ENCODE data around the gene RALGAPA1. TPM values are rescaled to one million over a fixed set of nuclear protein-coding genes. Genes with fewer than 3 reads are reported as not detected.

The RALGAPA1 gene
- total and polyA plus RNA-seq, 7 donors, result 10.2 to 89.9 (median 58.6) TPM

DNA sequence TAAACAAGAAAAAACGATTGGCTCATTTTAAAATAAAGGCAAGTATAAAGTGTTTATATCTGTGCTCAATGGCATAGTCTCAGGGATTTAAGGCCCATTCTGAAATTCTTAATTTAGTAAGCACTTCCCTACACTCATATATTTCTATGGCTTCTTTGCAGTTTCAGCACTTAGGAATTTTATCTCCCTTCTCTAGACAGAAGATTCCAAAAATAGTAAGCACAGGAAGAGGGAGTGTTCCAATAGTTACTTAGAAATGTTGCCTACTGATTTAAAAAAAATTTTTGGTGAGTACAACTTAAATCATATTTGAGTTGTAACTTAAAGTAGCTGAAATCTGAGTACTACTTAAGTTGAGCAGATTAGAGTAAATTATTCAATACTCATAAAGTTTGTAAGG lies 255.3 kb downstream of the RALGAPA1 start:
- intact Hi-C loops (cut with DNase I), result no loop called here
- no peak overlapping the region for H3K27ac ChIP-seq
- DNase-seq, result no peak
- H3K4me1 ChIP-seq, result no peaks in the 10 kb centered on the region
- no peaks in the 10 kb centered on the region for H3K9me3 ChIP-seq
- WGBS, 2 donors, result 68 to 72% methylated on average over 1 of the region's 1 CpG
- no peaks in the 10 kb centered on the region for H3K27me3 ChIP-seq
- H3K4me3 ChIP-seq, result no peak overlapping the region
- TF ChIP-seq POLR2A (IDR thresholded peaks at IDR 0.05) (no peak), POLR2AphosphoS5 (IDR thresholded peaks at IDR 0.05) (no peak), EP300 (IDR thresholded peaks at IDR 0.05) (no peak)
- TF ChIP-seq, protein P1, sequence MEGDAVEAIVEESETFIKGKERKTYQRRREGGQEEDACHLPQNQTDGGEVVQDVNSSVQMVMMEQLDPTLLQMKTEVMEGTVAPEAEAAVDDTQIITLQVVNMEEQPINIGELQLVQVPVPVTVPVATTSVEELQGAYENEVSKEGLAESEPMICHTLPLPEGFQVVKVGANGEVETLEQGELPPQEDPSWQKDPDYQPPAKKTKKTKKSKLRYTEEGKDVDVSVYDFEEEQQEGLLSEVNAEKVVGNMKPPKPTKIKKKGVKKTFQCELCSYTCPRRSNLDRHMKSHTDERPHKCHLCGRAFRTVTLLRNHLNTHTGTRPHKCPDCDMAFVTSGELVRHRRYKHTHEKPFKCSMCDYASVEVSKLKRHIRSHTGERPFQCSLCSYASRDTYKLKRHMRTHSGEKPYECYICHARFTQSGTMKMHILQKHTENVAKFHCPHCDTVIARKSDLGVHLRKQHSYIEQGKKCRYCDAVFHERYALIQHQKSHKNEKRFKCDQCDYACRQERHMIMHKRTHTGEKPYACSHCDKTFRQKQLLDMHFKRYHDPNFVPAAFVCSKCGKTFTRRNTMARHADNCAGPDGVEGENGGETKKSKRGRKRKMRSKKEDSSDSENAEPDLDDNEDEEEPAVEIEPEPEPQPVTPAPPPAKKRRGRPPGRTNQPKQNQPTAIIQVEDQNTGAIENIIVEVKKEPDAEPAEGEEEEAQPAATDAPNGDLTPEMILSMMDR (IDR thresholded peaks at IDR 0.05), result no peak
- peaks cover 0 to 4% (median 0%) of the 10 kb centered on the region in 4 donors for H3K36me3 ChIP-seq

DNA sequence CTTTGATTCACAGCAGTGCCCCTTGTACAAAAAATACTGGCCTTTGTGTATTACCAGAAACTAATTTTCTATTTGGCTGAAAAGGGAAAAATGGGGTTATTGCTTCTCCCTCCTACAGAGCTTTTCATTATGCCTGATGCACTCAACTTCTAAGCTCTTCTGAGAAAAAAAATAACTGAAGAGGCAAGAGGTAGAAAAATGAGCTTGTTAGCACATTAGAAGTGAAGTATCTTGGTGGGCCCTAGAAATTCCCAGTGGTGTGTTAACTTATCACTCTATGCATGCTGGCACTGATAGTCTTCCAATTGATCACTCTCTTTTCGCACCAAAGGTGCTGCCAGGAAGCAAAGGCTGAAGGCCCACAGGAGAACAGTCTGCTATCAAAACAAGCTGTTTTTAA lies 258.0 kb downstream of the RALGAPA1 start:
- Histone ChIP-seq H3K4me3 (no peak overlapping the region), H3K36me3 (peaks cover 0 to 12% (median 0%) of the 10 kb centered on the region in 4 donors), H3K4me1 (no peaks in the 10 kb centered on the region), H3K27me3 (no peaks in the 10 kb centered on the region), H3K9me3 (no peaks in the 10 kb centered on the region), H3K27ac (no peak overlapping the region)
- TF ChIP-seq POLR2A (IDR thresholded peaks at IDR 0.05) (no peak), EP300 (IDR thresholded peaks at IDR 0.05) (no peak), POLR2AphosphoS5 (IDR thresholded peaks at IDR 0.05) (no peak)
- TF ChIP-seq, protein P1 (IDR thresholded peaks at IDR 0.05), result no peak
- no peak for DNase-seq
- intact Hi-C loops (cut with DNase I), result no loop called here
- 97 to 100% methylated on average over 1 of the region's 1 CpG for WGBS, 2 donors

DNA sequence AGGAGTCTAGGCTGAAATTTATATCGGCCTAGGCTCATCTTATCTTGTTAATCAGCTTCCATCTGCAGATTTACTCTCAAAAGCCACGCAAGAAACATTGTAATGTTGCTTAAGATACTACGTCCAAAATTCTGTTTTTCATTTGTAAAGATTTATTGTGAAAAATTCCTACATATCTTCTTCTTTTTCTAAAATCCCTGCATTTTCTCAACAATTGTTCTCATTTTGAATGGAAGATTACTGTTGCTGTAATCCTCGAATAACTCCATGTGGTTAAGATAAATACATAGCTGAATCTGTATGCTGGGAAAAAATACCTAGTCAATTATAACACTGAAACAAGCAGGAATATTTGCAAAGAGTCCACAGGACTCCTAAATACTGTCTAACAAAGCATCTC lies 259.5 kb downstream of the RALGAPA1 start:
- H3K4me1 ChIP-seq, result no peaks in the 10 kb centered on the region
- 91 to 93% methylated on average over 4 of the region's 4 CpGs for WGBS, 2 donors
- no peaks in the 10 kb centered on the region for H3K27me3 ChIP-seq
- no peaks in the 10 kb centered on the region for H3K9me3 ChIP-seq
- H3K36me3 ChIP-seq, result peaks cover 0 to 16% (median 0%) of the 10 kb centered on the region in 4 donors
- no peak overlapping the region for H3K27ac ChIP-seq
- no peak for TF ChIP-seq POLR2AphosphoS5 (IDR thresholded peaks at IDR 0.05)
- TF ChIP-seq, protein P1 (IDR thresholded peaks at IDR 0.05), result no peak
- no peak for TF ChIP-seq POLR2A (IDR thresholded peaks at IDR 0.05)
- no peak for TF ChIP-seq EP300 (IDR thresholded peaks at IDR 0.05)
- DNase-seq, result no peak
- no peak overlapping the region for H3K4me3 ChIP-seq
- intact Hi-C loops (cut with DNase I), result no loop called here

DNA sequence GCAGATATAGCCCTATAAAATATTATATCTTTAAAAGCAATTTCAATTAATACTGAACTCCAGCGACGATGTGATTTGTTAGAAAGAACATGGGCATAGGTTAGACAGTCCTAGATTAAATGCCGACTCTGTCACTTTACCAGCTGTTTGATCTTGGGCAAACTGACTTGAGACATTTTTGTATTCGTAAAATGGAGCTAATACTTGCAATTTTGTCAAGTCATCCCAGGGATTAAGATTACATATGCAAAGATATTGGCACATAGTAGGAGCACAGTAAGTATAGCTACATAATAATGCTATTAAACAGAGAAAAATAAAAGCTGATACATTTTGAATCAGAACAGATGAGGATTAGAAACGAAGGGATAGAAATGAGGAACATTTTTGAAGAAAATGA lies 266.1 kb downstream of the RALGAPA1 start:
- intact Hi-C loops (cut with DNase I), result no loop called here
- 95 to 96% methylated on average over 5 of the region's 5 CpGs for WGBS, 2 donors
- Histone ChIP-seq H3K4me1 (no peaks in the 10 kb centered on the region), H3K27me3 (no peaks in the 10 kb centered on the region), H3K9me3 (no peaks in the 10 kb centered on the region), H3K4me3 (no peak overlapping the region), H3K36me3 (peaks cover 0 to 12% (median 0%) of the 10 kb centered on the region in 4 donors), H3K27ac (no peak overlapping the region)
- TF ChIP-seq POLR2AphosphoS5 (IDR thresholded peaks at IDR 0.05) (no peak), POLR2A (IDR thresholded peaks at IDR 0.05) (no peak), EP300 (IDR thresholded peaks at IDR 0.05) (no peak)
- TF ChIP-seq, protein P1 (IDR thresholded peaks at IDR 0.05), result no peak
- DNase-seq, result no peak

DNA sequence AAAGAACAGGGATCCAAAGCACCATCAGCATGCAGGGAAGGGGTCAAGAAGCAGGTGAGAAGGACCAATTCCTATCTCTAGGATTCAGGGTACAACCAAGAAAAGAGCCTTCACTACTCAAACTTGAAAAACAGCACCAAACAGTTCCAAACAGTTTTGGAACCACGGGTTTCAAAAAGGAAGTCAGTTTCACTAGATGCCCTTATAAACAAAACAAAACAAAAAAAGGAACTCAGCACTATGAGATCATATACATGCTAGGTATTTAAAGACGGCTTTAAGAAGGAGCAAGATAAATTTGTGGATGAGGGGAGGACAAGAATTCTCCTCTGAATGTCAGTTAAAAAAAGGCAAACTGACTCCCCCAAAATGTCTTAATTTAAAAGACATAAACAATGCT lies 269.1 kb downstream of the RALGAPA1 start:
- H3K36me3 ChIP-seq, result peaks cover 0 to 13% (median 3%) of the 10 kb centered on the region in 4 donors
- H3K4me1 ChIP-seq, result peaks cover 0 to 9% (median 6%) of the 10 kb centered on the region in 4 donors
- no peak for TF ChIP-seq EP300 (IDR thresholded peaks at IDR 0.05)
- TF ChIP-seq POLR2A (IDR thresholded peaks at IDR 0.05), result no peak
- TF ChIP-seq, protein P1 (IDR thresholded peaks at IDR 0.05), result no peak
- no peak for TF ChIP-seq POLR2AphosphoS5 (IDR thresholded peaks at IDR 0.05)
- H3K9me3 ChIP-seq, result no peaks in the 10 kb centered on the region
- H3K4me3 ChIP-seq, result no peak overlapping the region
- H3K27me3 ChIP-seq, result peaks cover 7 to 13% (median 13%) of the 10 kb centered on the region in 3 donors
- intact Hi-C loops (cut with DNase I), result no loop called here
- 50 to 65% methylated on average over 2 of the region's 2 CpGs for WGBS, 2 donors
- H3K27ac ChIP-seq, result no peak overlapping the region
- no peak for DNase-seq

Measured in sigmoid colon (tissue), 7 donors.